Keratinocyte (primary cell): ENCODE results near the gene LONP1. TPM values are rescaled to one million over a fixed set of nuclear protein-coding genes. Genes with fewer than 3 reads are reported as not detected.

Experiments used
- DNase-seq: peaks from one replicate; pipeline ENCODE4 v3.0.0-alpha.2; 2011; ENCODE audit warnings: low read depth, missing footprints, low spot score
- FAIRE-seq: peaks from 2 replicates; lab custom pipeline; 2011; peaks lifted over from hg19 to GRCh38; lab: Jason Lieb, UNC
- H2AFZ ChIP-seq: 2 replicates; pipeline ENCODE4 v1.6.0; 2012; ENCODE audit warnings: low read length, control low read depth, inconsistent platforms; ENCODE audit not compliant: control insufficient read depth
- H3K27ac ChIP-seq: 2 replicates; pipeline ENCODE4 v1.5.1; 2011; ENCODE audit warnings: low read length; ENCODE audit not compliant: control insufficient read depth, insufficient read depth
- H3K27me3 ChIP-seq: 3 replicates; pipeline ENCODE4 v1.6.0; 2011; ENCODE audit warnings: low read length; ENCODE audit not compliant: control insufficient read depth, insufficient read depth; ENCODE audit errors: extremely low read depth
- H3K36me3 ChIP-seq, 2 experiments: 2 replicates in 1 of 2; 3 replicates in 1 of 2; pipeline ENCODE4 v1.5.1; 2011; ENCODE audit warnings: low read length in 2 of 2, mild to moderate bottlenecking in 1 of 2; ENCODE audit not compliant: control insufficient read depth in 2 of 2, insufficient read depth in 2 of 2; ENCODE audit errors: extremely low read depth in 1 of 2
- H3K4me1 ChIP-seq: 3 replicates; pipeline ENCODE4 v1.5.1; 2011; ENCODE audit warnings: low read length; ENCODE audit not compliant: control insufficient read depth, insufficient read depth; ENCODE audit errors: extremely low read depth
- H3K4me2 ChIP-seq: 3 replicates; pipeline ENCODE4 v1.6.0; 2011; ENCODE audit warnings: low read depth, low read length; ENCODE audit not compliant: control insufficient read depth, insufficient read depth; ENCODE audit errors: extremely low read depth
- H3K4me3 ChIP-seq, 3 experiments: fragments of 200-600 bp in 1 of 3; sonication (generic) in 1 of 3; 2 replicates in 2 of 3; 3 replicates in 1 of 3; pipeline ENCODE4 v1.5.1; 2011 to 2016; ENCODE audit warnings: low read length in 3 of 3, mild to moderate bottlenecking in 3 of 3, control low read depth in 2 of 3, inconsistent platforms in 1 of 3, low read depth in 1 of 3, mixed read lengths in 1 of 3, mixed run types in 1 of 3, moderate library complexity in 1 of 3; ENCODE audit not compliant: control insufficient read depth in 2 of 3, insufficient read depth in 2 of 3; ENCODE audit errors: extremely low read depth in 1 of 3
- H3K79me2 ChIP-seq: 2 replicates; pipeline ENCODE4 v1.6.0; 2012; ENCODE audit warnings: low read length; ENCODE audit not compliant: control insufficient read depth, insufficient read depth
- H3K9ac ChIP-seq: 3 replicates; pipeline ENCODE4 v1.6.0; 2011; ENCODE audit warnings: low read length; ENCODE audit not compliant: control insufficient read depth, insufficient read depth; ENCODE audit errors: extremely low read depth
- H3K9me1 ChIP-seq: 3 replicates; pipeline ENCODE4 v1.6.0; 2011; ENCODE audit warnings: low read length; ENCODE audit not compliant: control insufficient read depth, insufficient read depth; ENCODE audit errors: extremely low read depth
- H3K9me3 ChIP-seq: 2 replicates; pipeline ENCODE4 v1.5.1; 2012; ENCODE audit warnings: low read depth, low read length; ENCODE audit not compliant: control insufficient read depth
- H4K20me1 ChIP-seq: 3 replicates; pipeline ENCODE4 v1.6.0; 2011; ENCODE audit warnings: low read length; ENCODE audit not compliant: control insufficient read depth, insufficient read depth; ENCODE audit errors: extremely low read depth
- CTCF ChIP-seq, 3 experiments: IDR thresholded peaks in 1 of 3; conservative IDR thresholded peaks in 1 of 3; optimal IDR thresholded peaks in 1 of 3; 2 replicates in 2 of 3; 3 replicates in 1 of 3; pipeline versions ENCODE3 to v1.5.1; 2011; ENCODE audit warnings: low read length in 3 of 3, mild to moderate bottlenecking in 3 of 3, moderate library complexity in 2 of 3, control low read depth in 1 of 3, inconsistent platforms in 1 of 3; ENCODE audit not compliant: insufficient read depth in 2 of 3; ENCODE audit errors: extremely low read depth in 1 of 3
- EZH2 ChIP-seq: IDR thresholded peaks from one replicate; pipeline ENCODE4 v1.6.1; 2012; ENCODE audit warnings: inconsistent platforms, mild to moderate bottlenecking, low read length, moderate library complexity
- dilution Hi-C: fragments of 300-500 bp; cut with MboI; formaldehyde crosslinking; loops from one replicate; pipeline ENCODE4 v1.7.0; 2020; ENCODE audit warnings: low sequenced_read_pairs; ENCODE audit not compliant: extremely low pct_ligation_motif_present
- polyA plus RNA-seq, 5 experiments: library from polyadenylated mRNA; depleted of rRNA in 3 of 5; stranded (reverse) in 3 of 5; stranded (forward) in 1 of 5; unstranded in 1 of 5; fragments of >200 nt; gene quantifications; 1 replicate in 1 of 5; 2 replicates in 3 of 5; 3 replicates in 1 of 5; pipeline versions ENCODE4 v1.2.1 to v1.2.3, GENCODE V29; 2011 to 2012; ENCODE audit warnings: missing spikeins in 2 of 5, low read depth in 1 of 5, low replicate concordance in 1 of 5

The LONP1 gene
- polyA plus RNA-seq, 1 donor (not counting 4 experiments of a cell fraction or from before 2014, with no cell fraction given), result 24.2 TPM

- no peaks in the 10 kb centered on the region for H3K9me3 ChIP-seq
- no peak overlapping the region for H3K4me2 ChIP-seq
- no peak for DNase-seq
- peaks cover 19% of the 10 kb centered on the region for H3K4me1 ChIP-seq
- no peak overlapping the region for H3K4me3 ChIP-seq
- dilution Hi-C loops, result no loop called here
- H3K27me3 ChIP-seq, result no peaks in the 10 kb centered on the region
- H3K79me2 ChIP-seq, result peaks cover 51% of the 10 kb centered on the region
- peaks cover 13% of the 10 kb centered on the region for H4K20me1 ChIP-seq
- peaks cover 31 to 49% of the 10 kb centered on the region in 2 experiments for H3K36me3 ChIP-seq
- H2AFZ ChIP-seq, result no peak overlapping the region
- no peaks in the 10 kb centered on the region for H3K9me1 ChIP-seq
- no peak overlapping the region for H3K27ac ChIP-seq
- no peak overlapping the region for H3K9ac ChIP-seq
- no peak for FAIRE-seq
- no peak for TF ChIP-seq CTCF (optimal IDR thresholded peaks at IDR 0.05 in 1 of 3, IDR thresholded peaks at IDR 0.05 in 1 of 3, conservative IDR thresholded peaks at IDR 0.05 in 1 of 3; ENCODE audit: extremely low read depth in 1 of 3, insufficient read depth in 2 of 3, low read length in 3 of 3)
- TF ChIP-seq EZH2, result no peak
Measured at GRCh38 chr19:5714816-5715215, 5.1 kb downstream of the LONP1 start.

- dilution Hi-C loops, result no loop called here
- Histone ChIP-seq H3K36me3 (peaks cover 34 to 49% of the 10 kb centered on the region in 2 experiments), H3K9ac (no peak overlapping the region), H3K27me3 (no peaks in the 10 kb centered on the region), H3K4me3 (no peak overlapping the region), H3K79me2 (peaks cover 35% of the 10 kb centered on the region), H4K20me1 (peaks cover 13% of the 10 kb centered on the region), H3K9me3 (no peaks in the 10 kb centered on the region), H3K4me2 (no peak overlapping the region), H3K9me1 (no peaks in the 10 kb centered on the region), H3K4me1 (peaks cover 10% of the 10 kb centered on the region), H3K27ac (no peak overlapping the region), H2AFZ (no peak overlapping the region)
- DNase-seq, result no peak
- TF ChIP-seq CTCF (optimal IDR thresholded peaks at IDR 0.05 in 1 of 3, IDR thresholded peaks at IDR 0.05 in 1 of 3, conservative IDR thresholded peaks at IDR 0.05 in 1 of 3; ENCODE audit: extremely low read depth in 1 of 3, insufficient read depth in 2 of 3, low read length in 3 of 3) (no peak), EZH2 (no peak)
- no peak for FAIRE-seq
Measured at GRCh38 chr19:5713228-5713627, 6.7 kb downstream of the LONP1 start.
